ENCODE data around the gene TMEM205.

Gene TMEM205

DNA sequence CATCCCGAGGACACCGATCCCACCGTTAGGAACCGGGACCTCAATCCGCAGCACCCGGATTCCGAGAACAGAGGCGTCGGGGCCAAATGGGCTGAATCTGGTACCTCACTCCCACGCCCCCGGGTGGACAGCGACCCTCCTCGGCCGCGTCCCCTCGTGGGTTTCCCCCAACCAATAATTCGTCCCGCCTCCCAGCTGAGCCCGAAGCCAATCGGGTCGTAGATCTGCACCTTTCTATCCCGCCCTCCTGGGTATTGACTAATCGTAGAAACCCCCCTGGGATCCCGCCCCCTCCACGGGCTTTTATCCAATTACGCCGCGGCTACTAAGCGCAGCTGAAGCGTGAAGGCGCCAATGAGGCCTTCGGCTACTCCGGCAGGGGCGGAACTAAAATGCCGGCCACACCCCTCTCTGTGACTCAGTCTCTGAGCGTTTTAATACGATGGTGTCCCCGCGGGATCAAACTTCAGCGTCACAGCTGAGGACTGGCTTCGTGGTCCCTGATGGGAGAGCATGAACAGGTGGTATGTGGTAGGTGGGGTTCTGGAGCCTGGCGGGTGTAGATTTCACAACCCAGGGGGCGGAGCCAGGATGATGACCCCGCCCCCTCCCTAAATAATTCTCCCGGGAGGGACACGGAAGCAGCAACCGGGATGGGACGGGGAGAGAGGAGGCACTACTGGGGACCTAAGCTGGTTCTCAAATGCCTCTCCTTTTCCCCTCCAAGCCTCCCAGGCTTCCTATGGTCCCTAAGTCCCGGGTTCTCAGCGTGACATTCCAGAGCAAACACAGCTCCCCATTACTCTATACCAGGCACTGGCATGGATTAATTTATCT, at the start of gene TMEM205, which contains the start of gene CCDC159:
TMEM205 (minus strand) TSS at position 165 of the 837 bp plus-strand sequence. CDS start 649 bp downstream, outside the sequence.
CCDC159 (plus strand) TSS at position 416 of the 837 bp plus-strand sequence; CDS start at position 504, 88 bp downstream.
- Histone ChIP-seq H3K9ac (ENCODE audit: low read length) (peak within 1 kb of the TSS; percentile 65), H3K27me3 (ENCODE audit: control insufficient read depth, insufficient read depth, low read length) (no peaks in the 10 kb centered on the region), H3K27ac (ENCODE audit: low read depth, low read length) (no peak within 1 kb of the TSS), H3K36me3 (ENCODE audit: control insufficient read depth, insufficient read depth, low read length) (peaks cover 11% of the 10 kb centered on the region), H3K9me3 (ENCODE audit: control insufficient read depth, insufficient read depth, low read depth, low read length) (peaks cover 10% of the 10 kb centered on the region), H3K4me1 (ENCODE audit: control insufficient read depth, insufficient read depth, low read length) (peaks cover 4% of the 10 kb centered on the region; the same call in 1 of the 2 replicates), H3K4me3 (ENCODE audit: low read depth, low read length) (peak within 1 kb of the TSS; percentile 96)

GRCh38 chr19:11390933-11391680, 45.0 kb upstream of the TMEM205 start:
- Histone ChIP-seq H3K27ac (ENCODE audit: low read depth, low read length) (no peak overlapping the region), H3K4me3 (ENCODE audit: low read depth, low read length) (no peak overlapping the region), H3K4me1 (ENCODE audit: control insufficient read depth, insufficient read depth, low read length) (peaks cover 3% of the 10 kb centered on the region; the same call in 1 of the 2 replicates), H3K27me3 (ENCODE audit: control insufficient read depth, insufficient read depth, low read length) (no peaks in the 10 kb centered on the region), H3K36me3 (ENCODE audit: control insufficient read depth, insufficient read depth, low read length) (peaks cover 10% of the 10 kb centered on the region), H3K9ac (ENCODE audit: low read length) (no peak overlapping the region), H3K9me3 (ENCODE audit: control insufficient read depth, insufficient read depth, low read depth, low read length) (peaks cover 5% of the 10 kb centered on the region)

DNA sequence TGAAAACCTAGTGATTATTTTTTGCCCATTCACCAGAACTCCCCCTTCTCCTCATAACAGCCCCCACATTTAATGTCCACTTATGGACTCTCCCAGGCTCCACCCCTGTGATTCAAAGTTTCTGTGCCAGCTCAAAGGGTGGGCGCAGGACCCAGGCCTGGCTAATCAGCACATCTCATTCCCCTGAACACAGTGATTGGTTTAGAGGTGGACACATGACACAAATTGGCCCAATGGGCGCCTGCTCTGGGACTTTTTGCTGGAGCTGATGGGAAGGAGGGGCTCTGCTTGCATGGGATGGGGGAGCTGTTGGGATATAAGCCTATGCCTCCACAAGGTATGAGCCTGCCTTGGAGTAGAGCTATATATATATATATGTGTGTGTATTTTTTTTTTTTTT, 44.3 kb upstream of the TMEM205 start:
- no peak overlapping the region for H3K27ac ChIP-seq (ENCODE audit: low read depth, low read length)
- peaks cover 3% of the 10 kb centered on the region; the same call in 1 of the 2 replicates for H3K4me1 ChIP-seq (ENCODE audit: control insufficient read depth, insufficient read depth, low read length)
- H3K27me3 ChIP-seq (ENCODE audit: control insufficient read depth, insufficient read depth, low read length): no peaks in the 10 kb centered on the region
- H3K36me3 ChIP-seq (ENCODE audit: control insufficient read depth, insufficient read depth, low read length): peaks cover 10% of the 10 kb centered on the region
- no peak overlapping the region for H3K9ac ChIP-seq (ENCODE audit: low read length)
- no peak overlapping the region for H3K4me3 ChIP-seq (ENCODE audit: low read depth, low read length)
- peaks cover 5% of the 10 kb centered on the region for H3K9me3 ChIP-seq (ENCODE audit: control insufficient read depth, insufficient read depth, low read depth, low read length)

DNA sequence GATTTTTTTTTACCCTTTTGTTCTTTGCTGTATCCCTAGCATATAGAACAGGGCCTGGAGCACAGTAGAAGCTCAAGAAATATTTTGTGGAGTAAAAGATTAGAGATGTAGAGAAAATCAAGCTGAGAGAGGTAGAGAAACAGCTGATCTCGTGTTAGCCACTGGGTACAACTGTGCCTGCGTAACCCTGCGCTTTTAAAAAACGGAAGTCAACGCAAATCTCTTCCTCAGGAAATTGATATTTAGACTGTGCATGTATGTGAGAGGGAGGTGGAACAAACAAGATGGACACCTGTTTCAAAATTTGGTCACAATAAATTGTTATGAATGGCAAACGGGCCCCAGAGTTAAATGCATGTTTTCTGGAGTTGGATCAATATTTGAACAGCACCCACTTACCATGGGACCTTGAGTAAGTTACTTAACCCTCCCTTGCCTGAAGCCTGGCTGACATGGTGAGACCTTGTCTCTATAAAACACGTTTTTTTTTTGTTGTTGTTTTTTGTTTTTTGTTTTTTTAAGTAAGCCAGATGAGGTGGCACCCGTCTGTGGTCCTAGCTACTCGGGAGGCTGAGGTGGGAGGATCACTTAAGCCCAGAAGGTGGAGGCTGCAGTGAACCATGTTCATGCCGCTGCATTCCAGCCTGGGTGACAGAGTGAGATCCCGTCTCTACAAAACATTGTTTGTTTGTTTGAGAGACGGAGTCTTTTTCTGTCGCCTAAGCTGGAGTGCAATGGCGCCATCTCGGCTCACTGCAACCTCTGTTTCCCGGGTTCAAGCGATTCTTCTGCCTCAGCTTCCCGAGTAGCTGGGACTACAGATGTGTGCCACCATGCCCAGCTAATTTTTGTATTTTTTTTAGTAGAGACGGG, 41.3 kb upstream of the TMEM205 start:
- no peaks in the 10 kb centered on the region for H3K27me3 ChIP-seq (ENCODE audit: control insufficient read depth, insufficient read depth, low read length)
- H3K9ac ChIP-seq (ENCODE audit: low read length): no peak overlapping the region
- H3K36me3 ChIP-seq (ENCODE audit: control insufficient read depth, insufficient read depth, low read length): no peaks in the 10 kb centered on the region
- peaks cover 5% of the 10 kb centered on the region for H3K9me3 ChIP-seq (ENCODE audit: control insufficient read depth, insufficient read depth, low read depth, low read length)
- no peak overlapping the region for H3K27ac ChIP-seq (ENCODE audit: low read depth, low read length)
- no peak overlapping the region for H3K4me3 ChIP-seq (ENCODE audit: low read depth, low read length)
- H3K4me1 ChIP-seq (ENCODE audit: control insufficient read depth, insufficient read depth, low read length): no peaks in the 10 kb centered on the region

GRCh38 chr19:11384778-11385129, 38.7 kb upstream of the TMEM205 start:
- Histone ChIP-seq H3K27ac (ENCODE audit: low read depth, low read length) (no peak overlapping the region), H3K4me3 (ENCODE audit: low read depth, low read length) (no peak overlapping the region)

DNA sequence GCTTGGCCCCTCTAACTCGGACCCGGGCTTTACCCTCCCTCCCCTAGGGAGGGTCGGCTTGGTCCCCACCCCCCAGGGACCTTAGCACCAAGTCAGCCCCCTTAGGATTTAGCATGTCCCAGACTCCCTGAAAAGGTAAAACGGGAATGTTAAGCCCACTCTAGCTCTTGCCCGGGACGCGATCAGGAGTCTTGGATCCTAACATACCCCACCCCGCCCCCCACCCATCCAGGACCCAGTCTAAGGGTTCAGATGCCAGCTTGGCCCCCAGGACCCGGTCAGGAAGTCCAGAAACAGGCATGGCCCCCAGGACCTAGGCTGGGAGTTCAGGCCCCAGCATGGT, 37.6 kb upstream of the TMEM205 start:
- Histone ChIP-seq H3K27ac (ENCODE audit: low read depth, low read length) (no peak overlapping the region), H3K4me3 (ENCODE audit: low read depth, low read length) (peak overlapping the region; percentile 69), H3K36me3 (ENCODE audit: control insufficient read depth, insufficient read depth, low read length) (no peaks in the 10 kb centered on the region), H3K9ac (ENCODE audit: low read length) (peak overlapping the region; percentile 57), H3K4me1 (ENCODE audit: control insufficient read depth, insufficient read depth, low read length) (0 out of 2 replicates have a peak, but pooled peaks cover 6% of the 10 kb centered on the region), H3K27me3 (ENCODE audit: control insufficient read depth, insufficient read depth, low read length) (no peaks in the 10 kb centered on the region), H3K9me3 (ENCODE audit: control insufficient read depth, insufficient read depth, low read depth, low read length) (no peaks in the 10 kb centered on the region)

More at GRCh38 chr19:11384778-11385129, 38.7 kb upstream of the TMEM205 start:
- Histone ChIP-seq H3K9me3 (ENCODE audit: control insufficient read depth, insufficient read depth, low read depth, low read length) (no peaks in the 10 kb centered on the region), H3K4me1 (ENCODE audit: control insufficient read depth, insufficient read depth, low read length) (0 out of 2 replicates have a peak, but pooled peaks cover 6% of the 10 kb centered on the region), H3K9ac (ENCODE audit: low read length) (no peak overlapping the region), H3K27me3 (ENCODE audit: control insufficient read depth, insufficient read depth, low read length) (no peaks in the 10 kb centered on the region), H3K36me3 (ENCODE audit: control insufficient read depth, insufficient read depth, low read length) (no peaks in the 10 kb centered on the region)

DNA sequence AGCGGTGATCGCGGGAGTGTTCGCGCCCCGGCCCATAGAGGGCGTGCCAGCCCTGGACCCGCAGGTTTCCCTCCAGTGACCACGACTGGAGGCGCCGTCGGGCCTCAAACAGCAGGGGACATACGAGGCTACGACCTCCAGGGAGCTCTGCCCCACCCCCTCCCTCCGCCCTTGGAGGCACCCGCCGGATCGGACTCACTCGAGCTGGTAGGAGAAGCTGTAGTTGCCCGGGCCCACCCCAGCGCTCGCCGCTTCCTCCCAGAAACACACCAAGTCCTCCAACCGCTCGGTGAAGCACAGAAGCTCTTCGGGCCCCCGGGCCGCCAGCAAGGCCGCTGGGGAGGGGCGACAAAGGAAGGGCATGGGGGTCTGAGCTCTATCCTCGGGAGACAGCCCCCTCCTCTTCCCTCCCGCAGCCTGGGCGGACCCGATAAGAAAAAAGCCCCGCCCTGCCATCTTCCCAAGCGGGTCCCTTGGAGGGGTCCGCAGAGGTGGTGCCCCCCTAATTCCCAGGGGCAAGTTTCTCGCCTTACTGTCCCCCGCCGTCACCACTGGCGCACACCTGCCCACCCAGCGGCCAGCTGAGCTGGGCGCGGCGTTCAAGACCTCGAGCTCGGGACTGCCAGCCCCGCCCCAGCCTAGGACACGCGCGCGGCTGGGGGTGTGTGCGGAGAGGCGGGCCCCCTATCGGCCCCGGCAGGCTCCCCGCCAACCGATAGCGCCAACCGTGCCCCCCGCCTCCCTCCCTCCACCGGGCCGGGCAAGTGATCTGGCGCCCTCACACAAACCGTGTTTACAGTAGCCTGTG, 37.0 kb upstream of the TMEM205 start:
- Histone ChIP-seq H3K4me1 (ENCODE audit: control insufficient read depth, insufficient read depth, low read length) (0 out of 2 replicates have a peak, but pooled peaks cover 6% of the 10 kb centered on the region), H3K27me3 (ENCODE audit: control insufficient read depth, insufficient read depth, low read length) (no peaks in the 10 kb centered on the region), H3K4me3 (ENCODE audit: low read depth, low read length) (peak overlapping the region; percentile 69), H3K27ac (ENCODE audit: low read depth, low read length) (no peak overlapping the region), H3K9ac (ENCODE audit: low read length) (no peak overlapping the region), H3K9me3 (ENCODE audit: control insufficient read depth, insufficient read depth, low read depth, low read length) (no peaks in the 10 kb centered on the region), H3K36me3 (ENCODE audit: control insufficient read depth, insufficient read depth, low read length) (no peaks in the 10 kb centered on the region)

GRCh38 chr19:11380653-11381537, 34.8 kb upstream of the TMEM205 start:
- Histone ChIP-seq H3K27ac (ENCODE audit: low read depth, low read length) (peak overlapping the region; percentile 44), H3K9me3 (ENCODE audit: control insufficient read depth, insufficient read depth, low read depth, low read length) (no peaks in the 10 kb centered on the region), H3K9ac (ENCODE audit: low read length) (peak overlapping the region; percentile 75), H3K4me1 (ENCODE audit: control insufficient read depth, insufficient read depth, low read length) (0 out of 2 replicates have a peak, but pooled peaks cover 6% of the 10 kb centered on the region), H3K27me3 (ENCODE audit: control insufficient read depth, insufficient read depth, low read length) (no peaks in the 10 kb centered on the region), H3K4me3 (ENCODE audit: low read depth, low read length) (peak overlapping the region; percentile 75), H3K36me3 (ENCODE audit: control insufficient read depth, insufficient read depth, low read length) (no peaks in the 10 kb centered on the region)

GRCh38 chr19:11379857-11380350, 33.8 kb upstream of the TMEM205 start:
- Histone ChIP-seq H3K4me3 (ENCODE audit: low read depth, low read length) (peak overlapping the region; percentile 75), H3K9ac (ENCODE audit: low read length) (no peak overlapping the region), H3K36me3 (ENCODE audit: control insufficient read depth, insufficient read depth, low read length) (no peaks in the 10 kb centered on the region), H3K27ac (ENCODE audit: low read depth, low read length) (no peak overlapping the region), H3K9me3 (ENCODE audit: control insufficient read depth, insufficient read depth, low read depth, low read length) (no peaks in the 10 kb centered on the region), H3K27me3 (ENCODE audit: control insufficient read depth, insufficient read depth, low read length) (no peaks in the 10 kb centered on the region), H3K4me1 (ENCODE audit: control insufficient read depth, insufficient read depth, low read length) (peaks cover 10% of the 10 kb centered on the region; the same call in 1 of the 2 replicates)
